ENCODE results near the gene SLC6A12.

DNA sequence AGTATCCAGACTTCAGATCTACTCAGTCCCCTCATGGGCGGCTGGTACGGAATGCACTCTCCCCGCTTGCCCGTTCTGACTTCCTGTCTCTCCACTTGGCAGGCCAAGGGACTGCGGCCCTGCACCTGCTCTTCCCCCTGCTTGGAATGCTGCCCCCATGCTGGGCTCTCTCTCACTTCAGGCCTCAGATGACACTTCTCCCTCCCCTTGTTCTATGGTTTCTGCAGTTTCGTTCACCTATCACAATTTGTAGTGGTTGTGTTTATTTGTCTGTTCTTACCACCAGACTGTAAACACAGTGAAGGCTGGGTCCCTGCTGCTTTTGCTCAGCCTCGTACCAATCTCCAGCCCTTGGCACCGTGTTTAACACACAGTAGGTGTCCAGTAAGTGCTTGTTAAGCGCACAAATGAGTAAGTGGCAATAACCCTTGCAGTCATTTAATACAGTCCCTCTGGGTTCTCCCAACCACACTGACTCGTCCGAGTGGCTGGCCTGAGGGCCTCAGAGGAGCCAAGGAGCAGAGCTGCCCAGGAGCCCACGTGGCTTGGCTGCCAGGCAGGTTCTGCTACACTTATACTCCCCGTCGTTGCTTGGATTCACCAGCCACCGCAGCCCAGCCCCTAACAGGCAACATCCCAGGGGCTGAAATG, 11.8 kb downstream of the SLC6A12 start:
- TF ChIP-seq, protein P1, sequence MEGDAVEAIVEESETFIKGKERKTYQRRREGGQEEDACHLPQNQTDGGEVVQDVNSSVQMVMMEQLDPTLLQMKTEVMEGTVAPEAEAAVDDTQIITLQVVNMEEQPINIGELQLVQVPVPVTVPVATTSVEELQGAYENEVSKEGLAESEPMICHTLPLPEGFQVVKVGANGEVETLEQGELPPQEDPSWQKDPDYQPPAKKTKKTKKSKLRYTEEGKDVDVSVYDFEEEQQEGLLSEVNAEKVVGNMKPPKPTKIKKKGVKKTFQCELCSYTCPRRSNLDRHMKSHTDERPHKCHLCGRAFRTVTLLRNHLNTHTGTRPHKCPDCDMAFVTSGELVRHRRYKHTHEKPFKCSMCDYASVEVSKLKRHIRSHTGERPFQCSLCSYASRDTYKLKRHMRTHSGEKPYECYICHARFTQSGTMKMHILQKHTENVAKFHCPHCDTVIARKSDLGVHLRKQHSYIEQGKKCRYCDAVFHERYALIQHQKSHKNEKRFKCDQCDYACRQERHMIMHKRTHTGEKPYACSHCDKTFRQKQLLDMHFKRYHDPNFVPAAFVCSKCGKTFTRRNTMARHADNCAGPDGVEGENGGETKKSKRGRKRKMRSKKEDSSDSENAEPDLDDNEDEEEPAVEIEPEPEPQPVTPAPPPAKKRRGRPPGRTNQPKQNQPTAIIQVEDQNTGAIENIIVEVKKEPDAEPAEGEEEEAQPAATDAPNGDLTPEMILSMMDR (IDR thresholded peaks at IDR 0.05): no peak
- no peak for TF ChIP-seq POLR2A (IDR thresholded peaks at IDR 0.05)
- TF ChIP-seq POLR2AphosphoS5 (IDR thresholded peaks at IDR 0.05; ENCODE audit: insufficient read depth in 1 of 2, low read depth in 1 of 2): no peak

Measured in vagina (tissue), 2 donors.